BE2C (cell line): ENCODE data around the gene MYMX.
"Not testable (repeated sequence)": the region's sequence is repeated elsewhere in the genome, so short reads cannot be mapped to it uniquely, and the experiment has no call there.

ENCODE experiments used
- DNase-seq: peaks from one replicate; pipeline ENCODE4 v3.0.0-alpha.2; 2020
- H3K27me3 ChIP-seq: fragments of 250-450 bp; sonication (Bioruptor Pico); 2 replicates; pipeline ENCODE4 v1.5.1; 2020; ENCODE audit warnings: mild to moderate bottlenecking
- H3K36me3 ChIP-seq: fragments of 250-450 bp; sonication (Bioruptor Pico); 2 replicates; pipeline ENCODE4 v1.5.1; 2020; ENCODE audit warnings: mild to moderate bottlenecking
- H3K4me1 ChIP-seq: fragments of 250-450 bp; sonication (Bioruptor Pico); 2 replicates; pipeline ENCODE4 v1.5.1; 2020
- H3K4me3 ChIP-seq: 2 replicates; pipeline ENCODE4 v1.5.1; 2011; ENCODE audit warnings: low read depth, low read length
- H3K9me3 ChIP-seq: fragments of 250-450 bp; sonication (Bioruptor Pico); 2 replicates; pipeline ENCODE4 v1.5.1; 2020
- TF ChIP-seq, protein P1 (sequence below): IDR thresholded peaks from 2 replicates; pipeline ENCODE4 v1.5.1; 2012; ENCODE audit warnings: mild to moderate bottlenecking, low read depth, low read length

MYMX gene

DNA sequence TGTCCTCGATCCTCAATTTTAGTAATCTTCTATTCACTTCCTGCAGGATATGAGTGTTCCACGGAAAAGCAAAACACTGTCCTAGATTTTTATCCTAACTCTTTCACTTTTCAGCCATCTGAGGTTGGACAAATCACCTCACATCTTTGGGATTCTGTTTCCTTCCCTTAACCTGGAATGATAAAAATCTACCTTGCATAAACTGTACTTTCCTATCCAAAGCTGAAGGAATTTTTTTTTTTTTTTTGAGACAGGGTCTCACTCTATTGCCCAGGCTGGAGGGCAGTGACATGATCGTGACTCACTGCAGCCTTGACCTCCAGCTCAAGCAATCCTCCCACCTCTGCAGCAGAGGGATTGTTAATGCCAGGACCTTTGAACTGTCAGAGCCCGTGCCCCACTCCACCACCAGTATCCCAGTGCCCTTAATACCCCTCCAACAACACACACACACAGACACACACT is 37.6 kb upstream of the MYMX start:
- Histone ChIP-seq H3K36me3 (no peaks in the 10 kb centered on the region), H3K4me1 (no peaks in the 10 kb centered on the region), H3K27me3 (no peaks in the 10 kb centered on the region), H3K9me3 (no peaks in the 10 kb centered on the region), H3K4me3 (no peak overlapping the region)
- no peak for DNase-seq
- TF ChIP-seq, protein P1, sequence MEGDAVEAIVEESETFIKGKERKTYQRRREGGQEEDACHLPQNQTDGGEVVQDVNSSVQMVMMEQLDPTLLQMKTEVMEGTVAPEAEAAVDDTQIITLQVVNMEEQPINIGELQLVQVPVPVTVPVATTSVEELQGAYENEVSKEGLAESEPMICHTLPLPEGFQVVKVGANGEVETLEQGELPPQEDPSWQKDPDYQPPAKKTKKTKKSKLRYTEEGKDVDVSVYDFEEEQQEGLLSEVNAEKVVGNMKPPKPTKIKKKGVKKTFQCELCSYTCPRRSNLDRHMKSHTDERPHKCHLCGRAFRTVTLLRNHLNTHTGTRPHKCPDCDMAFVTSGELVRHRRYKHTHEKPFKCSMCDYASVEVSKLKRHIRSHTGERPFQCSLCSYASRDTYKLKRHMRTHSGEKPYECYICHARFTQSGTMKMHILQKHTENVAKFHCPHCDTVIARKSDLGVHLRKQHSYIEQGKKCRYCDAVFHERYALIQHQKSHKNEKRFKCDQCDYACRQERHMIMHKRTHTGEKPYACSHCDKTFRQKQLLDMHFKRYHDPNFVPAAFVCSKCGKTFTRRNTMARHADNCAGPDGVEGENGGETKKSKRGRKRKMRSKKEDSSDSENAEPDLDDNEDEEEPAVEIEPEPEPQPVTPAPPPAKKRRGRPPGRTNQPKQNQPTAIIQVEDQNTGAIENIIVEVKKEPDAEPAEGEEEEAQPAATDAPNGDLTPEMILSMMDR: no peak

DNA sequence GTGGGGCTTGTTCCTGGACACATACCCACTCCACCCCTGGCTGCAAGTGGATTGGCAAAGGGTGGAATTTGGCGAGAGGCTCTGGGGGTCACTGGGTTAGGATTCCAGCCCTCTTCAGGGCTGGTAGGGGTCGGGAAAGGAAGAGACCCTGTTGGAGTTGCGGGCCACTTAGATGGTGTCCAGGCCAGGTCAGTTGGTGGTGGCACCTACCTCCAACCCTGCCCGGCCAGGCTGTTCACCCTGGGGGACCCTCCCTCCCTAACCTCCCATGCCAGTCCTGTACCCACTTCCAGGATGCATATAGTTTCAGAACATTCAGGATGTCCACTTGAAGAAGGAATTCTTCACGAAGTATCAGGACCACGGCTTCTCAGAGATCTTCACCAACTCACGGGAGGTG is 37.1 kb upstream of the MYMX start:
- no peaks in the 10 kb centered on the region for H3K36me3 ChIP-seq
- no peaks in the 10 kb centered on the region for H3K4me1 ChIP-seq
- TF ChIP-seq, protein P1: no peak
- H3K9me3 ChIP-seq: no peaks in the 10 kb centered on the region
- H3K27me3 ChIP-seq: no peaks in the 10 kb centered on the region
- no peak for DNase-seq
- no peak overlapping the region for H3K4me3 ChIP-seq

DNA sequence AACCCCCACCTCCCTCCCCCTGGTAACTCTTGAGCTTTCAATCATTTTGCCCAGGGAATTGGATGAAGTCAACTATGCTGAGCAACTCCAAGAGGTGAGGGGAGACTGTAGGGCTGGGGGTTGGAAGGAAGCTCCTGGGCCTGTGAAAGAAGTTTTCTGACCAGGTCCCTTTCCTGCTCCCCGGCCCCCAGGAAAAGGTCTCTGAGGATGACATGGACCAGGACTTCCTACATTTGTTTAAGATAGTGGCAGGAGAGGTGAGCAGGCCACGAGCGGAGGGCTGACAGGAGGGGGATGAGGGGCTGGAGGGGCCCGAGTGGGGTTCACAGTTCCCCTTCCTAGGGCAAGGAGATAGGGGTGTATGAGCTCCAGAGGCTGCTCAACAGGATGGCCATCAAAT is 36.3 kb upstream of the MYMX start:
- H3K4me3 ChIP-seq: no peak overlapping the region
- H3K9me3 ChIP-seq: no peaks in the 10 kb centered on the region
- no peak for DNase-seq
- H3K4me1 ChIP-seq: no peaks in the 10 kb centered on the region
- TF ChIP-seq, protein P1: no peak
- no peaks in the 10 kb centered on the region for H3K36me3 ChIP-seq
- H3K27me3 ChIP-seq: no peaks in the 10 kb centered on the region

DNA sequence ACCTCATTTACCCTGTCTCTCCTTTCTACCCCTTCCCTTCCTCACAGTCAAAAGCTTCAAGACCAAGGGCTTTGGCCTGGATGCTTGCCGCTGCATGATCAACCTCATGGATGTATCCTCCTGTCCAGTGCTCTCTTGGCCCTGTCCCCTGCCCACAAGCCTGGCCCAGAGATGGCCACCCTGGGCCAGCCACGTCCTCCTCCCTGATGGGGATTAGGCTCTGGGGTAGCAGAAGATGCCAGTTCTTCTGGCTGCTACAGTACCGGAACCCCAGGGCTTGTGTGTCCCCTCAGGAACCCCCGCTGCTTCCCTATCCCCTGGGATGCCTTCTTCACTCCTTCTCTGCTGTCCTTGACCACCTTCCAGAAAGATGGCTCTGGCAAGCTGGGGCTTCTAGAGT is 35.8 kb upstream of the MYMX start:
- no peaks in the 10 kb centered on the region for H3K27me3 ChIP-seq
- no peaks in the 10 kb centered on the region for H3K36me3 ChIP-seq
- no peaks in the 10 kb centered on the region for H3K4me1 ChIP-seq
- no peaks in the 10 kb centered on the region for H3K9me3 ChIP-seq
- TF ChIP-seq, protein P1: no peak
- no peak for DNase-seq
- no peak overlapping the region for H3K4me3 ChIP-seq

- not testable (repeated sequence) for H3K4me3 ChIP-seq, DNase-seq, H3K4me1 ChIP-seq, H3K36me3 ChIP-seq, H3K27me3 ChIP-seq, H3K9me3 ChIP-seq
Observed at GRCh38 chr6:44181784-44182183, 34.9 kb upstream of the MYMX start.

GRCh38 chr6:44182911-44183390 is 33.8 kb upstream of the MYMX start:
- DNase-seq: no peak

More at GRCh38 chr6:44182911-44183390, 33.8 kb upstream of the MYMX start:
- Histone ChIP-seq H3K9me3 (no peaks in the 10 kb centered on the region), H3K4me1 (no peaks in the 10 kb centered on the region), H3K27me3 (no peaks in the 10 kb centered on the region), H3K4me3 (no peak overlapping the region), H3K36me3 (no peaks in the 10 kb centered on the region)
- TF ChIP-seq, protein P1: no peak
